Measurements from ENCODE around the gene ADGRV1.

- TF ChIP-seq POLR2A (IDR thresholded peaks at IDR 0.05) (no peak), CTCF (IDR thresholded peaks at IDR 0.05) (no peak)
These were observed 452.4 kb downstream of the ADGRV1 start for GRCh38 chr5:91011029-91011428.

Measured in prostate gland (tissue), 2 donors.